RPMI8226 (cell line): Measurements from ENCODE around the gene WDHD1.
A peak's percentile ranks its signal among the peaks of the same experiment; 100 is the strongest.
"Not testable (repeated sequence)": the region's sequence is repeated elsewhere in the genome, so short reads cannot be mapped to it uniquely, and the experiment has no call there.

Experiments
- DNase-seq: peaks from one replicate; pipeline ENCODE4 v3.0.0-alpha.2; 2015

The WDHD1 gene

GRCh38 chr14:54902143-54902520, 124.8 kb downstream of the WDHD1 start:
- peak; percentile 72 for DNase-seq

GRCh38 chr14:54901380-54902142, 125.3 kb downstream of the WDHD1 start:
- DNase-seq, result peak; percentile 6

GRCh38 chr14:54899573-54899972, 127.3 kb downstream of the WDHD1 start:
- DNase-seq, result no peak

- DNase-seq, result not testable (repeated sequence)
These were observed 128.9 kb downstream of the WDHD1 start for GRCh38 chr14:54897809-54898555.

- no peak for DNase-seq
These were observed 131.2 kb downstream of the WDHD1 start for GRCh38 chr14:54895683-54896082.

- no peak for DNase-seq
These were observed 131.9 kb downstream of the WDHD1 start for GRCh38 chr14:54894995-54895394.

GRCh38 chr14:54893151-54893760, 133.6 kb downstream of the WDHD1 start:
- DNase-seq, result peak; percentile 22

- no peak for DNase-seq
These were observed 135.2 kb downstream of the WDHD1 start for GRCh38 chr14:54891471-54892245.

GRCh38 chr14:54890788-54891187, 136.1 kb downstream of the WDHD1 start:
- DNase-seq, result no peak

GRCh38 chr14:54889919-54890318, 137.0 kb downstream of the WDHD1 start:
- DNase-seq, result no peak
